ENCODE results near the gene KRTAP10-4. TPM values are rescaled to one million over a fixed set of nuclear protein-coding genes. Genes with fewer than 3 reads are reported as not detected.
"Not testable (repeated sequence)": the region's sequence is repeated elsewhere in the genome, so short reads cannot be mapped to it uniquely, and the experiment has no call there.

The KRTAP10-4 gene
- total RNA-seq, 1 donor from 2014 or later: not detected

- no peak for DNase-seq (ENCODE audit: low read depth)
Measured at GRCh38 chr21:44556879-44557278, 16.6 kb upstream of the KRTAP10-4 start.

GRCh38 chr21:44557491-44558328, 15.8 kb upstream of the KRTAP10-4 start:
- DNase-seq (ENCODE audit: low read depth): no peak

- not testable (repeated sequence) for DNase-seq (ENCODE audit: low read depth)
Measured at GRCh38 chr21:44558329-44558675, 15.2 kb upstream of the KRTAP10-4 start.

GRCh38 chr21:44558695-44559094, 14.8 kb upstream of the KRTAP10-4 start, which contains the start of gene KRTAP10-3:
Gene KRTAP10-3, minus strand, starts transcription at chr21:44558795. Its CDS starts 80 bp downstream, at chr21:44558715.
- DNase-seq (ENCODE audit: low read depth): no peak

- DNase-seq (ENCODE audit: low read depth): no peak
Measured at GRCh38 chr21:44564099-44564498, 9.4 kb upstream of the KRTAP10-4 start.

GRCh38 chr21:44564886-44565598, 8.5 kb upstream of the KRTAP10-4 start:
- no peak for DNase-seq (ENCODE audit: low read depth)

- DNase-seq (ENCODE audit: low read depth): no peak
Measured at GRCh38 chr21:44566403-44566802, 7.1 kb upstream of the KRTAP10-4 start.

GRCh38 chr21:44567481-44568171, 5.9 kb upstream of the KRTAP10-4 start:
- DNase-seq (ENCODE audit: low read depth): no peak

- DNase-seq (ENCODE audit: low read depth): no peak
Measured at GRCh38 chr21:44568261-44568660, 5.3 kb upstream of the KRTAP10-4 start.

- no peak for DNase-seq (ENCODE audit: low read depth)
Measured at GRCh38 chr21:44568667-44569556, 4.6 kb upstream of the KRTAP10-4 start.

- no peak for DNase-seq (ENCODE audit: low read depth)
Measured at GRCh38 chr21:44569861-44570517, 3.5 kb upstream of the KRTAP10-4 start.

GRCh38 chr21:44571296-44571695, 2.2 kb upstream of the KRTAP10-4 start:
- DNase-seq (ENCODE audit: low read depth): no peak

- DNase-seq (ENCODE audit: low read depth): no peak
Measured at GRCh38 chr21:44571844-44572782, 1.4 kb upstream of the KRTAP10-4 start.

- no peak for DNase-seq (ENCODE audit: low read depth)
Measured at GRCh38 chr21:44572959-44573583, 458 bp upstream of the KRTAP10-4 start.

GRCh38 chr21:44574457-44575306, 1.2 kb downstream of the KRTAP10-4 start:
- DNase-seq (ENCODE audit: low read depth): no peak

GRCh38 chr21:44575307-44576024, 1.9 kb downstream of the KRTAP10-4 start:
- DNase-seq (ENCODE audit: low read depth): no peak

- no peak for DNase-seq (ENCODE audit: low read depth)
Measured at GRCh38 chr21:44576025-44576420, 2.5 kb downstream of the KRTAP10-4 start.
